GM19463 (cell line): ENCODE data around the gene MYEOV.
A peak's percentile ranks its signal among the peaks of the same experiment; 100 is the strongest.

Experiments
- ATAC-seq: cut with Tn5 transposase; IDR thresholded peaks from one replicate; pipeline ENCODE4 v1.9.1; 2021; ENCODE audit warnings: mild to moderate bottlenecking, moderate library complexity; ENCODE audit not compliant: unreplicated experiment

MYEOV gene

DNA sequence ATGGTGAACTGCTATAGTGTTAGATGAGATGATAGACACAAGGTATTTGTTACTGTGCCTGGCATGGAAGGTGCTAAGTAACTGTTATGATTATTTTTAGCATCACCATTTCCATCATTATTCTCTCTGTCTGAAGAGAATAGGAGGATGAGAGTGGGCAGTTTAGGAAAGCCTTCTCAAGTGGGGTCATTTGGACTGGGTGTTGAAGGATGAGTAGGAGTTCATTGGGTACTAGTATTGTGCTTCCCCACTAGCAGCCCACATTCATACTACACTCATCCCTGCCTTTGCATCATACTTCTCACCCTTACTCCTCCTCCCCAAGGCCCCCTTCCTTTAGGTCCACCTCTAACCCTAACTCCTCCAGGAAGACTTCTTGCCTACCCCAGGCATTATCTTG is 20.6 kb downstream of the MYEOV start:
- no peak for ATAC-seq

DNA sequence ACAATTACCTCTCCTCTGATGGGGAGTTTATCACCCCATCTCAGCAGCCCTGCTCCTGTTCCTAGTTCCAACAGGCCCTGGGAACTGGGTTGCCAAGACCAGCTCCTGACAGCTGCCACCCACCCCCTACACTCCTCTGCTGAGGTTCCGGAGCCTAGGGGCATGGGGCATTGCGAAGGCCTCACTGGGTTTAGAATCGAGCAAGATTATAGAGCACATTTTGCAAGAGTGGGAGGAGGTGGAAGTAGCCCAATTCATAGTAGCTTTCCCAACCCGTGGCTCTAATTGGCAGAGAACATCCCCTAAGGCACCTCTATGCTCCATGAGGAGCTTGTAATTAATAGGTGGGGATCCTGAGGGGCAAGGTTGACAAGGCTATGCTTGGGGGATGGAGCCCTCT is 23.0 kb downstream of the MYEOV start:
- ATAC-seq: no peak

DNA sequence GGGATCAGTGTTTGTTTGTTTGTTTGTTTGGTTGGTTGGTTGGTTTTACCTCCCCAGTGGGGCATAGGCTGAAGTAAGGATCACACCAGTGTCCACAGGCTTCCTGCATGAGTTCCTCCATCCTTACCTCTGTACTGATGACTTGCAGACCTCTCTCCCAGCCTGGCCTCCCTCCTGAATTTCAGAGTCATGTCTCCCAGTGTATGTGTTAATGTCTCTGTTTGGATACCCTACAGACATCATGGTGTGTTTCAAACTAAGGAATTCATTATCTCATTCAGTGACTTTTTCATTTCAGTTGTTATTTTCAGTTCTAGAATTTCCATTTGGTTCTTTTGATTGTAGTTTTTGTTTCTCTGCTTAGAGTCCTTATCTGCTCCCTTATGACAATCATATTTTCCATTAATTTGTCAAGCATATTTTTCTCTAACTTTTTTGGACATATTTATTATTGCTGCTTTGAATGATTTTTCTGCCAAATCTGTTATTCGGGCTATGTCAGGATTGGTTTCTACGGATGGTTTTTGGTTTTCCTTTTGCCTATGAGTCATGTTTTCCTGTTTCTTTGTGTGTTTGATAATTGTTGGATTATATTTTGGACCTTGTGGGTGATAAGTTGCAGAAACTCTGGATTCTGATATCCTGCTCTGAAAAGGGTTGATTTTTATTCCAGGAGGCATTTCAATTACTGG is 23.6 kb downstream of the MYEOV start:
- ATAC-seq: no peak

DNA sequence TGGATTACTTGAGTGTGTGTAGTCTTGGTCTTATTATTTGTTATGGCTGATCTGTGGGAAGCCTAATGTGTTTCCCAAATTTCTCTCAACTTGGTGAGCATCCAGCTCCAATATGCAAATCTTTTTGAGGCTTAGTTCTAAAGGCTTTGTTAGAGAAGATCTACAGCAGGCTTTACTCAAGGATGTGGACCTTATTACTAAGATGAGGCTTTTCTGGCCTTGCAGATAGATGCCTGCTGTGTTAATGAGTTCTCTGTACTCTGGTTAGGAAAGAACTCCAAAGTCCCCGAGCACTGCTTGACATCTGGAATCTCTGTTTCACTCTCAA is 24.1 kb downstream of the MYEOV start:
- no peak for ATAC-seq

DNA sequence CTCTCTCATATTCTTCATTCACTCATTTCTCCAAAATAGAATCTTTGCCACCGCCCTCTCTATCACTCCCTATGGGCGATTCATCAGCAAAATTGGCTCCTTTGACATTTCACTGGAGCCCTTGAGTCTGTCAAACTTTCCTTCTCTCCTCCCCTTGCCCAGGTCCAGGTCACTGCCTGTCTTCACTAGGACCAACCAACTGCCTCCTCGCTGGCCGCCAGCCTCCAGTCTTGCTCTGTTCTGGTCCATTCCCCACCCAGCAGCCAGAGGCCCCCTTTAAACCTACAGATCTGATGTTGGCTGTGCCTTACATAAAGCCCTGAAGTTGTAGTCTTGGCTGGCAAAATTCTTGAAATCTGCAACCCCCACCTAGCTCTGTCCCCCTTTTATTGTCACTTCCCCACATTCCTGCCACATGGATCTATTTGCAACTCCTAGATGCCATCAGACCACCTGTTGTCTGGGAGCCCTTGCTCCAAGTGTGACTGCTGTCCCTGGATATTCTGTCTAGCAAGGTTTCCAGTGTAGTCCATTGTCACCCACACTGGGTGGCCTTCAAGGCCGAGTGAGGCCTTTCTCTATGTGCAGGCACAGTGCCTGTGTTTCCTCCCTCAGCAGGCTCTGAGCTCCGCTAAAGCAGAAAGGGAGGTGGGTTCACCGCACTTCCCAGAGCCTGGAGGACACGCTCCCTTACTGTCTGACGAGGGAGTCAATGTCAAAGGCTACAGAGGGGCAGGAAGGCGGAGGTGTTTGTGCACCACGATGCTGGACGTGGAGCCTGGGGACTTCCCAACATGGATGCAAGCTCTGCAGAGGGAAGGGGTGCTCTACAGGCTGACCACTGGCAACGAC is 25.5 kb downstream of the MYEOV start:
- ATAC-seq: no peak

DNA sequence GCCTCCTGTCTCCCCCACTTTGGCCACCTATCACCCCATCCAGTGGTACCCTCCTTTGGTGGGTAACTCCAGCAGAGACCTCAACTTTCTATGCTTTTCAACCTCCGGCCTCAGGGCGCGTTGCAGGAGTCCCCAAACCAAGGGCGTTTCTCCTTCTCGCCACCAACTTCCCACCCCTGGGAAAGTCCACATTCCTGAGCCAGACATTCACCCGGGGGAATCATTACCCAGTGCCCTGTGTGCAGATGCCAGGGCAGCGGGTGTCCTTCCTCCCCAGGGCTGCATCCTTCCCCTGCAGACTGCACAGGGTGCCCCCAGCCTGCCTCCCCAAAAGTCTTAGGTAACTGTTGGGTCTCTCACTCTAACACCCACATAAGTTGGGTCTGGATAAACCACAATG is 26.4 kb downstream of the MYEOV start:
- no peak for ATAC-seq

DNA sequence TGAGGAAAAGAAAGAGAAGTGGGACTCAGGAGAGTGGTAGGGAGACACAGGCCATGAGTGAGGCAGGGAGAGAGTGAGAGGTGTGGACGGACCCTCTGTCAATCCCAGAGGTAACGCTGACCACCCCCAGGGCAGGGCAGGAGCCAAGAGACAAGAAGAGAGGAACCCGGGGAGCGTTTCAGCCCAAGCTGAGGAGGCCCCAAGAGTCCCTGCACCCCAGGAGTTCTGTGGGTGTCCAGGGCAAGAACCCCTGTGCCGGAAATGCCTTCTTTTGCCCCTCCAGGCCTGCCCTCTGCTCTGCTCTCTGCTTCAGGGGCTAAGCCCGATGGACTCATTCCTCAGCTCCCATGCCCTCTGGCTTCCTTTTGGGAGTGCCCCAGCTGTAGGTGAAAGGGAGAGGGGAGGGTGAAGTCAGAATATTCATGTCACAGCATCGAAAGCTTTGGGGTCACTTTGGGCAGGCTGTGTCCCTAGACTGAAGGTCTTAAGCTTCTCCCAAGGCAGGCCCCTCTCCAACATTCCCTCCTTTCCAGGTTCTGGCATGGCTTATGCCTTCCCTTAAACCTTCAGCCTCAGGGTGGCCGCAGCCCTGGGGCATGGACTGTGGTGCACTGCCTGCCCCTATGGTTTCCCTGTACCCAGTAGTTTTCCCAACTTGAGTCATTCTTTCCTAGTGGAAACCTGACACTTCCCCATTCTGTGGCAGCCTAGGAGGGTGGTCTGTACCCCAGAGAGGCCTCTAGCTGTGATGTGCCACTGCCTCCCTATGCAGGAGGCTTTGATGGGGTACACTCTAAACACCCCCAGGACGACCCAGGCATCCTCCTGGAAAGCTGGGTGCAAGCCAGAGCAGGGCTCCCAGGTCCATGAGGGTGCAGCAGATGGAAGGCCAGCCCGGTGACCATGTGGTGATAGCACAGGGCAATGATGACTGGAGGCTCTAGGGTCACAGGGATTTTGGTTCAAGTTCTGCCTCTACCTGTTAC is 27.1 kb downstream of the MYEOV start:
- no peak for ATAC-seq

DNA sequence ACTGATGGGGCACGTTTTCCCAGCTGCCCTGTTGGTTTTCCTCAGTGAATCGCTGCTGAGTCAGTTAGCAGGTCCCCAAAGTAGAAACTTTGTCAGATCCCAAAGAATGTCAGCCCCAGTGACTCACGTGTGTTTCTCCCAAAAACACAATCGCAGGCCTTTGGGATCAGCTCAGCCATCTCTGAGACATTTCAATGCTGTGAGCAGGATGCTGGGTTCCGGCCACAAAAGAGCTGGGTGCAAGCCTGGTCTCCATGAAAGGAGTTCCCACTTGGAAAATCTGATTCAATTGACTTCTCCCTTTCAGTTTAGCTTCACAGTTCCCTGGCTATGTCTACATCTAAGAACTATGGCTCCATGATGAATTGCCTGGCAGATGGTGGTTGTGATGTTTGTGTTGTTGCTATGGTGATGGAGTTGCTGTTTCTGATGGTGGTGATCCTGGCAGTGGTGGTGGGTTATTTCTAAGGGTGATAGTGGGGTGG is 28.0 kb downstream of the MYEOV start:
- no peak for ATAC-seq

DNA sequence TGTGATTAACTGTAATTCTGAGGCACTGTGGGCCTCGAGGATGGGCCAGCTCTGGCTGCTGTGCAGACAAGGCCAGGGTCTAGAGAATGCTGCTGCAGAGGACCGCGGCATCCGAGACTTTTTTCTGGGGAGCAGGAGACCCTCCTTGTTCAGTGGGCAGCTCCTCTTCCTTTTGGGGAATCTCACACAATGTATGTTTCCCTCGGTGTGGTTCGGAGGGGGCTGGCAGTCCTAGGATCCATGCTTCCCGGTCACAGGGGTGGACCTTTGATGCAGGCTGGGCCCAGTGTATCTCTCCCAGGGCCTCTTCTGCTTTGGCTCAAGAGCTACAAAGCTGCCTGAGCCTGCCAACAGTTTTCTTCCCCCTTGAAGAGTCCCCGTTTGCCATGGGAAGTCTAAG is 31.5 kb downstream of the MYEOV start:
- no peak for ATAC-seq

DNA sequence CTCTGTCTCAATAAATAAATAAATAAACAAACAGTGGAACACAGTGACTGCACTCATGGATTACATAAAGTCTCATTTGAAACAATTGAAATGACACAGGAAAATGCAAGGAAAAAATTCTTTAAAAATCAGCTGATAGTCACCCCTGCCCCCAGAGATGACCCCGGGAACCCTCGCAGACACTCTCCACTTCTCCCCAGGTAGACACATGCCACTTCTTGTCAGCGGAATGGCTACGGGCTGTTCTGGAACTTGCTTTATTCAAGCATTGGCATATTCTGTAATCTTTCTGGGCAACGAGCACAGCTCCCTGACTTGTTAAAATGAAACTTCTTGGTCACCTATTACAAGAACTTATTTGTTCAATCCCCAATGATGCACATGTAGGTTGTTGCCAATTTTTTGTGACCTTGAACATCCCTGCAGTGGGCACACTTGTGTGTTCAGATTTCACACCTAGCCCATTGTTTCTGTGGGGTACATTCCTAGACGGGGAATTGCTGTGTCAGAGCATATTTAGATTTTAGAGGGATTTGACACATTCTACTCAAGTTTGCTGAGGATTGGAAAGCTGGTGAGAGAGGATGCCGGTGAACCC is 32.8 kb downstream of the MYEOV start:
- ATAC-seq: no peak

DNA sequence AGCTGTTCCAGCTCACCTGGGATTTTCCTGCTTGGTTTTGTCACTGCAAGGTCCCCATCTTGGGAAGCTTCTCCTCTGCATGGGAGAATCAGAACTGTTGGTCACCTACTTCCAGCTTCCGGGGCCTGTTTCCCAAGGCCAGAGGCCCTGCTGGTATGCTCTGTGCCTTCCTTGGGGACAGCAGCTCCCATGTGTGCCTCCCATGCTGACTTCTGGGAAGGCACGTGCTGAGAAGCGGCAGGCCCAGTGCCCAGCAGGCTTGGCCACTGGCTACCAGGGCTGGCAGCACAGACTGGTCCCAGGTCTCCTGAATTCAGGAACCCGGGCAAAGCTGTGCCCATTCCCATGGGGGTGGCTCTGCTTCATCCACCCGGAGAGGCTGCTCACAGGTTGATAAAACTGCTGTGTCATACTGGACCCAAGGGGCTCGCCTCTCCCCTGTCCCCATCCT is 33.8 kb downstream of the MYEOV start:
- ATAC-seq: no peak

DNA sequence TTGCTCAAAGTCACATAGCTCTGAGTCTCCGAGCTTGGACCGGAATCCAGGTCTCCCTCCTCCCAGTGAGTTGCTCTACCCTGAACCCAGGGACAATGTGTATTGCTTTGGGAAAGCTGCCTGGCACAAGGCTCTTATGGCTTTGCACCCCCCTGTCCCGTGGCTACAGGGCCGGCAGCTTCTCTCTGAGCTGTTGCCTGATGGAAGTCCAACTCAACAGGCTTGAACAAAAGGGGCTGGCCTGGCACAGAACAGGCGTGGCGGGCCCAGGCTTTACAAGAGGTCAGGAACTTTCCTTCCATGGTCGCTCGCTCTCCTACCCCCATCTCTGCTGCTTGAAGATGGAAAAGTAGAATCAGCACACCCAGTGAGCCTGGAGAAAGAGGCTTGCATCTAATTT is 34.3 kb downstream of the MYEOV start:
- ATAC-seq: no peak

DNA sequence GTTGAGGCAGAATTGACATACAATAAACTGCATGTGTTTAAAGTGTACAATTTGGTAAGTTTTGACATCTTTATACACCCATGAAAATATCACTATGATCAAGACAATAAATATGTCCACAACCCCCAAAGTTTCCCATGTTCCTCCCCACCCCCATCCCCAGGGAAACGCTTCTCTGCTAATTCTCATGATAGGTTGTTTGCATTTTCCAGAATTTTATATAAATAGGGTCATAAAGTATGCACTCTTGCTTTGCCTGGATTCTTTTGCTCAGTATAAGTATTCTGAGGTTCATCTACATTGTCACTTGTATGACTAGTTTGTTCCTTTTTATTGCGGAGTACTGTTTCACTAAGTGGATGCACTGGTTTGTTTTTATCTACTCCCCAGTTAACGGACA is 35.6 kb downstream of the MYEOV start:
- ATAC-seq: no peak

DNA sequence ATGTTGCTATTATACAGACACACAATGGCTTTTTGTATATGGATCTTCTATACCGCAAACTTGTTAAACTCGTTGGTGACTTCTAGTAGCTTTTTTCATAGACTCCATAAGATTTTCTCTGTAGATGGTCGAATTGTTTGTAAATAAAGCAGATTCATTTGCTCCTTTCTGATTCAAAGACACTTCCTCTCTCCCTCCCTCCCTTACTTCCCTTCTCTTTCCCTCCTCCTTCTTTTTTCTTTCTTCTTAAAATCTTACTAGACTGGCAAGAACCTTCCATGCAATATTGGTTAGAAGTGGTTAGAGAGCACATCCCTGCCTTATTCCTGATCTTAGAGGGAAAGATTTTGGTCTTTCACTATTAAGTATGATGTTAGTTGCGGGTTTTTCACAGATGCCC is 36.4 kb downstream of the MYEOV start:
- ATAC-seq: no peak

DNA sequence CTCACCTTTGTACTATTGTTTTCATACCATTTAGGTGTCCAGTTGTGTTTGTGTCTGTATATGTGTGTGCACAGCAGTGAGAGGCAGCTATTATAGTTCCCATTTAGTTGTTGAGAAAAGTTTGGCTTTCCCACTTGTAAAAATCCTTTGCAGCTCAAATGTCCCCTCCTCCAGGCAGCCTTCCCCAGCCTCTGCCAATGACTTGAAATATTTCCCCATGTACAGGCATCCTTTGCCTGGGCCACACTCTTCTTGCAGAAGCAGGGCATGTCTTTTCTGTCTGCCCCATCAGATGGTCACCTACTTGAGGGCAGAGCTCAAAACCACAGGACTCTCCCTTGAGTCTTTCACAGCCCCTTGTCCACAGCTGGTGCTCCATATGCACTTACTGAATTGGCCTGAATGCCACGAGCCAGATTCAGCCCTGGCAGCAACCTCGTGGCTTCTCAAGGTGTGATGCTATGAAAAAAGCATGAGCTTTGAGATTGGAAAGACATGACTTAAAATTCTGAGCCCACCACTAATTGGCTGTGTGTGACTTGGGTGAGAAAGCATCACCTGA is 39.3 kb downstream of the MYEOV start:
- no peak for ATAC-seq

DNA sequence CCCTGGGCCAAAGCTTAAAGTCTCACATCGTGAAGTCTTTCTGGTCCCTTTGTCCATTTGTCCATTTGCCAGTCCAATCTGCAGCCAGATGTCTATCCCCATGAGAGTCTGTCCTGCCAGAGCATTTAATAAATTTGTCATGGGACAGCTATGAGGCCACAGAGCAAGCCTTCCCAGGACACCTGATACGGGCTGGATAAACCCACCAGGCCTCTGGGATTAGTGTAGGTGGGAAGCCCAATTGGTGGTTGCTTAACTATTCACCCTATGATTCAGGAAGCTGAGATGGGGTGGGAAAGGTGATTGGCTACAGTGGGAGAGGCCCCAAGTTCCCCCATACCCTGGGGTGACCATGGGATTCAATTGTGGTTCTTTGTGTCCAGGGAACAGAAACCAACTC is 39.9 kb downstream of the MYEOV start:
- ATAC-seq: no peak

DNA sequence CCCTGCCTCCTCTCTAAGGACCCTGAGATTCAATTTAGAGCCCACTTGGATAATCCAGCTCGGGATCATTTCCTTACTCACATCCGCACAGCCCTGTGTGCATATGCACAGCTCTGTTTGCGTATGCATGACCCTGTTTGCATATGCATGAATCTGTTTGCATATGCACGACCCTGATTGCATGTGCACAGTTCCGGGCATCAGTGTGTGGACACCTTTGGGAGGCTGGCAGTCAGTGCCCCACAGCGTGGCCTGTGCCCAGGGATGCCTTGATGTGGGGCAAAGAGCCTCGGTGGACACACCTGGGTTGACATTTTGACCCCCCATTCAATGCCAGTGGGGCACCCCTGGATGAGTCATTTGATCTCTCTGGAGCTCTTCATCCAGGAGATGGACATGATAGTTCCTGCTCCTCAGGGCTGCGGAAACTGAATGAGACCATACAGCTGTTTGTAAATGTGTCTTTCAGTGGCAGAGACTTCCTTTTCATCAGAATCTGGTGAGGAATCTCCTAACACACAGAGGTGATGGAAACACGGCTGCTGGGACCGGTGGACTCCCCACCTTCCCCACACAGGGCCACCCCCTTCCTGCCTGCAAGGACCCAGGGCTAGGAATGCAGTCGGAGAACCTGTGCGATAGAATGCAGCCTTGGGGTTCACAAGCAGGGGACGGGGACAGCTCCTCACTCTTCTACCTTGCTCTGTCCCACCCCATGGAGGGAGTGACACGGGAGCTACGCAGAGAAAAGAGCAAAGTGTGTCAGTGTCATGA is 41.2 kb downstream of the MYEOV start:
- no peak for ATAC-seq

DNA sequence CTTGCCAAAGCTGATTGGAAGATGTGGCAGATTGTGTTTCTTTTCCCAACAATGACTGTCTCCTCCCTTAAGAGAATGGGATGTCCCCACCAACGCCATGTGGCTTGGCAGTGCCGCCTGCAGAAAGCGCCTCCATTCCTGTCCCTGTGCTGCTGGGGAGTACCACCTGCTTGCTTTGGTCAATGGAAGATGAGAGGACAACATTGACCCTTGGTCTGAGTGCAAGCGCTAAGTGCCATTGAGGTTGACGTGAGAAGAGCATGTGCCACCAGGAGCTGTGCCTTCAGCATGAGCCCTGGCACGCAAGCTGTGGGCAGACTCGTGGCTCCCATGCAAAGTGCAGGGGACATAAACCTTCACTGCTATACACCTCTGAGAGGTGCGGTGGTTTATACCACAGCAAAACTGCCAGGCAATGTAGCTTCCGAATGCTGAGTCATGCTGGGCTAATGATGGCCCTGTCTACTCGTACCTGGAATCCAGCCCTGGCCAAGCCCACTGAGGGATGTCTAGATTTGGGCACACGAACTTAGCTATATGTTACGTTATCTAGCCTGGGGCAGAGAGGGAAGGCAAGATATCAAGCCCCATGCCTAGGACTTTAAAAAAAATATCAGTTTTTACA is 41.9 kb downstream of the MYEOV start:
- ATAC-seq: no peak

DNA sequence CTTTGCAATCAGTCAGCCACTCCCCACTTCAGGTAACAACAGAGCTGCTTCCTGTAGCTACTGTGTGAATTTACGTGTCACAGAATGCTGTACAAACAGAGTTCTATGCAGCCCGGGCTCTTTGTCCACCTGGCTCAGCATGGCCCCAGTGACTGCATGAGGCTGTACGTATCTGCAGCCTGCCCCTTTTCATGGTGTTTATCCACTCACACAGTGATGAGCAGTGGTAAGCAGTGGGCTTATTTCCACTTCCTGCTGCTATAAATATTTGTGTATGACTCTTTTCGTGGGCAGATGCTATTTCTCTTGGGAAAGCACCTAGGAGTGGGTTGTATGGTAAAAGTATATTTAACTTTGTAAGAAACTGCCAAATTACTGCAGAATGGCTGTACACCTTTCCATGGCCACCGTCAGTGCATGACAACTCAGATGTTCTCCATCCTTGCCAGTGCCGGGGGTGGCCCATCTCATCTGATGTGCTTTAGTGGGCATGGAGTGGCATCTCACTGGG is 43.3 kb downstream of the MYEOV start:
- peak; percentile 69 for ATAC-seq
